ENCODE results near the gene TMEM266.
A peak's percentile ranks its signal among the peaks of the same experiment; 100 is the strongest.

The TMEM266 gene

DNA sequence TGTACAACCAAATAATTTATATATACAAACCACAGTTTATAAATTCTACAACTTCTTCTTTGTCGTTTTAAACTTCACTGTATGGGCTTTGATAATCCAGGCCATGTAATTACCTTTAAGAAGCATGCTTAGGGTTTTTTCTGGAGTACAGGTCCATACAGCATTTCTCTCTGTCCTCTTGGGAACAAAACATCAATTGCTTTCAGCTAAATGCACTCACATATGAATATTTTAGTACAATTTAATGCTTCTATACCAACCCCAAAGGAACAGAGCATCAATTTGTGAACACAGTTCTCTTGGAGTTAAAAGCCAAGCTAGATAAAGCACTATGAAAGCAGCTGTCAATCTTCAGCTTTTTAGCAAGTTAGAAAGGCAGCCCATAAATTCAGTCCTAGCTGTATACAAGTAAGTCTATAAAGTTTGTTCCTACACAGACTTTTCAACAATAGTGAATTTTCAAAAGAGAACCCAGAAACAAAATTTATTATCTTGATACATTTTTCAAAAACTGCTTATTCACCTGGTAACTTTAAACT lies 185.4 kb downstream of the TMEM266 start:
- no peak for DNase-seq (ENCODE audit: low spot score)

DNA sequence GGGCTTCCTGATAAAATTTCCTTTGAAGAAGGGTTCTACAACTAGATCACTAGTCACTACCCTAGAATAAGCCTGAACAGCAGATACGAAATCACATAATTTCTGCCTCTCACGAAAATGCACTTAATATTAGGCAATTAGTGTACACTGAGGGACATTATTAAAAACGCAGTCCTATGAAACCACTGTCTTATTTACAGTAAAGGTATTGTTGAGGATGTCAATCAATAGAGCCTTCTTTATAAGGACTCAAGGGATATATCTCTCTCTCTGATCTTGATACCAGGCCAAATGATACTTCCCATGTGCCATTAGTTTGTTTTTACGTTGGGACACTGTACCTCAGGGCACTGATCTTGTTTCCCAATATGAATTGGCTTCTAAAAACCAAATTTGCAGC lies 191.9 kb downstream of the TMEM266 start:
- no peak for DNase-seq (ENCODE audit: low spot score)

GRCh38 chr15:76252249-76252648 lies 192.5 kb downstream of the TMEM266 start:
- no peak for DNase-seq (ENCODE audit: low spot score)

DNA sequence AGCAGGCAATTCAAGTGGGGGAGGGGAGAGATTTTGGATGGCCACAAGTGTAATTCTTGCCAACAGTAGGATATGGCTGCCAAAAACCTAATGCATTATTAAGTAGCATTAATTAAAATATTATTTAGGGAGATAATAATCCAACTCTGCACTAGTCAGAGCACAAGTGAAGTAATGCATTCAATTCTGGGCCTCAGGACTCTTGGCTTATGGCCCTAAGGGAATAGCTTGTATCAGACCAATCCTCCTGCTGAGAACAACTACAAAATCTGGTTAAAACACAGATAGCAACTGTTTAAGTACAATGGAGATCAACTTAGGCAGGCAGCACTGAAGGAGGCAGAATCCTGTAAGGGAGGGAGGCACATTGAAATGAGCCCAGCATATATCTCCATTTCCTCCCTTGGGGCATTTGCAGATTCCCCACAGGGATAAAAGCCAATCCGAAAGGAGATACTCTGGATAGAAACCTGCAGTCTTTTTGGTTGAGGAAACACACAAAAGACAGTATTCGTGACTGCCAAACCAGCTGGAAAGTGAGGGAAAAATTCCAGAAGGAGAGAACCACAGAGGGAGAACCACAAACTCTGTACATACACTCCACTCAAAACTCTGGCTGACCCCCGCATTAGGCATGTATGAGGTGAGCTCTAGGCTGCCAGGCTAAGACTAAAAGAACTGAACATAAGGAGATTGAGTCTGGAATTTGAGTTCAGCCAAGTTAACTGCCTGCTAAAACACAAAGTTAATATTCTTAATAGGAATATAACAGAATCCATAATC lies 194.1 kb downstream of the TMEM266 start:
- peak; percentile 38 for DNase-seq (ENCODE audit: low spot score)

Data from iPS-NIHi11 (cell line).